Upper lobe of left lung (tissue), 6 donors: ENCODE measurements around the gene ZNF618. TPM values are rescaled to one million over a fixed set of nuclear protein-coding genes. Genes with fewer than 3 reads are reported as not detected.

Experiments
- ATAC-seq, 2 donors: fragments of 200-7000 bp; cut with Tn5 transposase; one replicate each; pipeline ENCODE4 v1.9.1; 2022; ENCODE audit warnings: mild to moderate bottlenecking in 2 of 2, moderate library complexity in 2 of 2; ENCODE audit not compliant: low FRiP score in 2 of 2
- DNase-seq, 2 donors: peaks; one replicate each; pipeline ENCODE4 v3.0.0-alpha.2; 2019 to 2020
- H3K27ac ChIP-seq, 4 donors: fragments of 200-600 bp; sonication (generic); one replicate each; pipeline ENCODE4 v1.5.1; 2016 to 2019
- H3K27me3 ChIP-seq, 4 donors: fragments of 200-600 bp; sonication (generic); one replicate each; pipeline ENCODE4 v1.5.1; 2017 to 2019
- H3K36me3 ChIP-seq, 4 donors: fragments of 200-600 bp; sonication (generic); one replicate each; pipeline ENCODE4 v1.5.1; 2016 to 2019
- H3K4me1 ChIP-seq, 4 donors: fragments of 200-600 bp; sonication (generic); one replicate each; pipeline ENCODE4 v1.5.1; 2018 to 2019
- H3K4me3 ChIP-seq, 4 donors: fragments of 200-600 bp; sonication (generic); one replicate each; pipeline ENCODE4 v1.5.1; 2017 to 2019; ENCODE audit warnings: mild to moderate bottlenecking in 2 of 4, moderate library complexity in 1 of 4
- H3K9me3 ChIP-seq, 4 donors: fragments of 200-600 bp; sonication (generic); one replicate each; pipeline ENCODE4 v1.5.1; 2018 to 2019
- EP300 ChIP-seq, 4 donors: sonication (generic); formaldehyde crosslinking; IDR thresholded peaks; one replicate each; pipeline ENCODE4 v1.5.1; 2017; ENCODE audit warnings: antibody characterized with exemption in 4 of 4, control low read depth in 2 of 4
- POLR2A ChIP-seq, 4 donors: fragments of 450-650 bp; IDR thresholded peaks; one replicate each; pipeline ENCODE4 v1.5.1; 2016 to 2017; ENCODE audit warnings: antibody characterized with exemption in 4 of 4, mild to moderate bottlenecking in 2 of 4
- POLR2AphosphoS5 ChIP-seq, 2 donors: sonication (generic); formaldehyde crosslinking; IDR thresholded peaks; one replicate each; pipeline ENCODE4 v1.5.1; 2017; ENCODE audit warnings: antibody characterized with exemption in 2 of 2
- WGBS, 2 donors: methylation state at CpG; one replicate each; pipeline ENCODE4 v1.1.5; 2017 to 2018; 5-methylcytosine and 5-hydroxymethylcytosine counted together
- total RNA-seq, 6 donors: library from RNA; depleted of rRNA in 4 of 6; stranded (reverse); fragments of >200 nt in 4 of 6; gene quantifications; one replicate each; pipeline versions ENCODE4 v1.1.0 to v1.2.1, GENCODE V29; 2016 to 2021
- TF ChIP-seq, protein P1 (sequence below), 6 experiments: fragments of 450-650 bp in 4 of 6; fragments of 200-600 bp in 2 of 6; sonication (generic) in 2 of 6; IDR thresholded peaks; one replicate each; pipeline ENCODE4 v1.5.1; 2016 to 2019; ENCODE audit warnings: antibody characterized with exemption in 6 of 6
- donor health status: DM: no; HTN: no; CAD: no; lungs with moderate emphysema.
- donor health status: DM: no; HTN: yes; CAD: no; lungs with severe emphysema.

ZNF618 gene
- total RNA-seq, 6 donors from 2014 or later, result 3.2 to 11.6 (median 9.1) TPM

DNA sequence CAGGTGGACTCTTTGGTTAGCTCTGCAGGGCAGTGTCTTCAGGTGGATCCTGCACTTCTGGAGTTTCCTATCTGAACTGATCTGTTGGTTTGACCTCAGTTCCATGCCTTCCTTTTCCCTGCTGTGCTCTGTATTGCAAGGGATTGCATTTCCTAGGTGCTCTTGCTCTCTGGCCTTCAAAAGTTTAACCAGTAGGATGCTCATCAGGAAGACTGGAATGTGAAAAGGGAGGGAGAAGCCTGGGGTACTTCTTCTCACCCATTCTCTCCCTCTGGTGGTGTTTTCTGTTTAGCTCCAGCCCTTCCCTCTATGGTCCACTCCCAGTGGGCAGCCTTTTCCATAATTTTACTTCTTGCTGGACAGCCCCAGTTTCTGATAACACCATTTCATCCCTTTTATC is 78.5 kb downstream of the ZNF618 start:
- DNase-seq (no peak), ATAC-seq (no peak)
- peaks cover 7 to 25% (median 9%) of the 10 kb centered on the region in 4 donors for H3K4me1 ChIP-seq
- H3K36me3 ChIP-seq, result no peaks in the 10 kb centered on the region
- no peak overlapping the region for H3K4me3 ChIP-seq
- TF ChIP-seq, protein P1, sequence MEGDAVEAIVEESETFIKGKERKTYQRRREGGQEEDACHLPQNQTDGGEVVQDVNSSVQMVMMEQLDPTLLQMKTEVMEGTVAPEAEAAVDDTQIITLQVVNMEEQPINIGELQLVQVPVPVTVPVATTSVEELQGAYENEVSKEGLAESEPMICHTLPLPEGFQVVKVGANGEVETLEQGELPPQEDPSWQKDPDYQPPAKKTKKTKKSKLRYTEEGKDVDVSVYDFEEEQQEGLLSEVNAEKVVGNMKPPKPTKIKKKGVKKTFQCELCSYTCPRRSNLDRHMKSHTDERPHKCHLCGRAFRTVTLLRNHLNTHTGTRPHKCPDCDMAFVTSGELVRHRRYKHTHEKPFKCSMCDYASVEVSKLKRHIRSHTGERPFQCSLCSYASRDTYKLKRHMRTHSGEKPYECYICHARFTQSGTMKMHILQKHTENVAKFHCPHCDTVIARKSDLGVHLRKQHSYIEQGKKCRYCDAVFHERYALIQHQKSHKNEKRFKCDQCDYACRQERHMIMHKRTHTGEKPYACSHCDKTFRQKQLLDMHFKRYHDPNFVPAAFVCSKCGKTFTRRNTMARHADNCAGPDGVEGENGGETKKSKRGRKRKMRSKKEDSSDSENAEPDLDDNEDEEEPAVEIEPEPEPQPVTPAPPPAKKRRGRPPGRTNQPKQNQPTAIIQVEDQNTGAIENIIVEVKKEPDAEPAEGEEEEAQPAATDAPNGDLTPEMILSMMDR (IDR thresholded peaks at IDR 0.05), result no peak
- TF ChIP-seq POLR2A (IDR thresholded peaks at IDR 0.05), result no peak
- TF ChIP-seq POLR2AphosphoS5 (IDR thresholded peaks at IDR 0.05), result no peak
- TF ChIP-seq EP300 (IDR thresholded peaks at IDR 0.05), result no peak
- no peaks in the 10 kb centered on the region for H3K9me3 ChIP-seq
- no peaks in the 10 kb centered on the region for H3K27me3 ChIP-seq
- H3K27ac ChIP-seq, result peak overlapping the region in 2 of 4 donors; percentile 1 to 57

GRCh38 chr9:113955076-113955752 is 79.1 kb downstream of the ZNF618 start:
- H3K9me3 ChIP-seq, result no peaks in the 10 kb centered on the region
- H3K4me1 ChIP-seq, result peaks cover 7 to 25% (median 9%) of the 10 kb centered on the region in 4 donors
- ATAC-seq, result peak in 1 of 2 donors; percentile 62
- WGBS, 2 donors, result 36 to 50% methylated on average over 2 of the region's 2 CpGs
- TF ChIP-seq, protein P1 (IDR thresholded peaks at IDR 0.05), result no peak
- TF ChIP-seq POLR2AphosphoS5 (IDR thresholded peaks at IDR 0.05) (no peak), POLR2A (IDR thresholded peaks at IDR 0.05) (no peak), EP300 (IDR thresholded peaks at IDR 0.05) (no peak)
- no peaks in the 10 kb centered on the region for H3K27me3 ChIP-seq
- H3K36me3 ChIP-seq, result no peaks in the 10 kb centered on the region
- no peak for DNase-seq
- peak overlapping the region in 2 of 4 donors; percentile 1 to 57 for H3K27ac ChIP-seq
- no peak overlapping the region for H3K4me3 ChIP-seq

DNA sequence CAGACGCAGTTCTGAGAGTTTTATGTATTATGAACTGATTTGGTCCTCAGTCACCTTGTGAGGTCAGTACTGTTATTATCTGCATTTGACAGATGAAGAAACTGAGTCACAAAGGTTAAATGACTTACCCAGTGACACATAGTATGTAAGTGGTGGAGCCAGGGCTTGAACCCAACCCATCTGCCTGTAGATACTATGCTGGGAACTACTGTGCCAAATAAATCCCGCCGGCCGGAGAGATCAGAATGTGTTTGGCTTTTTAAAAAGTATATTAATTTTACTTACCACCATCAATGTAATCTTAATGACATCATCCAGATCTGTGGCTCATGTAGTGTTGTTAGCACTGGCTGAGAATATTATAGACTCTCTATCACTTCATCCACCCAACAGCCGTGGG is 80.8 kb downstream of the ZNF618 start:
- no peaks in the 10 kb centered on the region for H3K9me3 ChIP-seq
- TF ChIP-seq EP300 (IDR thresholded peaks at IDR 0.05) (no peak), POLR2AphosphoS5 (IDR thresholded peaks at IDR 0.05) (no peak), POLR2A (IDR thresholded peaks at IDR 0.05) (no peak)
- TF ChIP-seq, protein P1 (IDR thresholded peaks at IDR 0.05), result no peak
- WGBS, 2 donors, result 88 to 90% methylated on average over 5 of the region's 5 CpGs
- H3K36me3 ChIP-seq, result no peaks in the 10 kb centered on the region
- DNase-seq, result no peak
- H3K4me3 ChIP-seq, result no peak overlapping the region
- H3K27me3 ChIP-seq, result no peaks in the 10 kb centered on the region
- peak overlapping the region in 1 of 4 donors; percentile 48 for H3K27ac ChIP-seq
- peaks cover 7 to 25% (median 9%) of the 10 kb centered on the region in 4 donors for H3K4me1 ChIP-seq
- no peak for ATAC-seq

GRCh38 chr9:113957351-113957750 is 81.2 kb downstream of the ZNF618 start:
- Histone ChIP-seq H3K36me3 (no peaks in the 10 kb centered on the region), H3K4me3 (no peak overlapping the region), H3K9me3 (no peaks in the 10 kb centered on the region), H3K4me1 (peaks cover 7 to 25% (median 9%) of the 10 kb centered on the region in 4 donors), H3K27ac (peak overlapping the region in 1 of 4 donors; percentile 48), H3K27me3 (no peaks in the 10 kb centered on the region)
- DNase-seq, result no peak
- ATAC-seq, result no peak
- WGBS, 2 donors, result 70 to 83% methylated on average over 4 of the region's 4 CpGs
- TF ChIP-seq EP300 (IDR thresholded peaks at IDR 0.05) (no peak), POLR2A (IDR thresholded peaks at IDR 0.05) (no peak), POLR2AphosphoS5 (IDR thresholded peaks at IDR 0.05) (no peak)
- TF ChIP-seq, protein P1 (IDR thresholded peaks at IDR 0.05), result no peak
